ENCODE results near the gene HORMAD2.

HORMAD2 gene

DNA sequence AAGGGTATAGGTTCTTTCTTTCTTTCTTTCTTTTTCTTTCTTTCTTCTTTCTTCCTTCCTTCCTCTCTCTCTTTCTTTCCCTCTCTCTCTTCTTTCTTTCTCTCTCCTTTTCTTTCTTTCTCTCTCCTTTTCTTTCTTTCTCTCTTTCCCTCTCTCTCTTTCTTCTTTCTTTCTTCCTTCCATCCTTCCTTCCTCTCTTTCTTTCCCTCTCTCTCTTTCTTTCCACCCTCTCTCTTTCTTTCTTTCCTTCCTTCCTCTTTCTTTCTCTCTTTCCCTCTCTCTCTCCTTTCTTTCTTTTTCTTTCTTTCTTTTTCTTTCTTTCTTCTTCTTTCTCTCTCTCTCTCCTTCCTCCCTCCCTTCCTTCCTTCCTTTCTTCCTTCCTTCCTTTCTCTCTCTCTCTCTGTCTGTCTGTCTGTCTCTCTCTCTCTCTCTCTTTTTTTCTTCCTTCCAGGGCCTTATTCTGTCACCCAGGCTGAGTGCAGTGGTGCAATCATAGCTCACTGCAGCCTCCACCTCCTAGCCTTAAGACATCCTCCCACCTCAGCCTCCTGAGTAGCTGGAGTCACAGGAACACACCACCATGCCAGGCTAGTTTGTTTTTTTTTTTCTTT, 139.5 kb downstream of the HORMAD2 start:
- no peak for TF ChIP-seq CTCF (conservative IDR thresholded peaks at IDR 0.05; ENCODE audit: low read length)
- no peak for TF ChIP-seq EZH2phosphoT487 (IDR thresholded peaks at IDR 0.05; ENCODE audit: borderline replicate concordance)
- Histone ChIP-seq H3K9ac (ENCODE audit: low read depth, low read length, poor library complexity, severe bottlenecking) (no peak overlapping the region), H3K4me1 (ENCODE audit: insufficient read depth, low read length, poor library complexity, severe bottlenecking) (peaks cover 30% of the 10 kb centered on the region), H3K79me2 (ENCODE audit: insufficient read depth, low read length) (no peaks in the 10 kb centered on the region), H3F3A (ENCODE audit: low read depth) (no peaks in the 10 kb centered on the region), H2AFZ (ENCODE audit: low read length) (no peak overlapping the region), H4K20me1 (ENCODE audit: insufficient read depth, low read length, poor library complexity, severe bottlenecking) (no peaks in the 10 kb centered on the region), H3K4me2 (ENCODE audit: low read depth, low read length, poor library complexity, severe bottlenecking) (no peak overlapping the region), H3K9me3 (ENCODE audit: insufficient read depth, low read depth, low read length) (no peaks in the 10 kb centered on the region), H3K27me3 (ENCODE audit: insufficient read depth, low read length, poor library complexity, severe bottlenecking) (no peaks in the 10 kb centered on the region), H3K9me2 (replicated peaks; ENCODE audit: low read depth, low read length) (no peaks in the 10 kb centered on the region), H3K4me3 (ENCODE audit: low read length, poor library complexity, severe bottlenecking) (no peak overlapping the region), H3K36me3 (ENCODE audit: insufficient read depth, low read length) (no peaks in the 10 kb centered on the region)

GRCh38 chr22:30220338-30221012, 140.2 kb downstream of the HORMAD2 start:
- no peaks in the 10 kb centered on the region for H3K27me3 ChIP-seq (ENCODE audit: insufficient read depth, low read length, poor library complexity, severe bottlenecking)
- no peaks in the 10 kb centered on the region for H3F3A ChIP-seq (ENCODE audit: low read depth)
- H3K9ac ChIP-seq (ENCODE audit: low read depth, low read length, poor library complexity, severe bottlenecking), result peak overlapping the region; percentile 33
- peak overlapping the region; percentile 47 for H3K4me3 ChIP-seq (ENCODE audit: low read length, poor library complexity, severe bottlenecking)
- no peaks in the 10 kb centered on the region for H3K9me3 ChIP-seq (ENCODE audit: insufficient read depth, low read depth, low read length)
- H3K36me3 ChIP-seq (ENCODE audit: insufficient read depth, low read length), result no peaks in the 10 kb centered on the region
- H3K9me2 ChIP-seq (replicated peaks; ENCODE audit: low read depth, low read length), result no peaks in the 10 kb centered on the region
- H4K20me1 ChIP-seq (ENCODE audit: insufficient read depth, low read length, poor library complexity, severe bottlenecking), result no peaks in the 10 kb centered on the region
- H2AFZ ChIP-seq (ENCODE audit: low read length), result no peak overlapping the region
- H3K79me2 ChIP-seq (ENCODE audit: insufficient read depth, low read length), result no peaks in the 10 kb centered on the region
- TF ChIP-seq EZH2phosphoT487 (IDR thresholded peaks at IDR 0.05; ENCODE audit: borderline replicate concordance) (no peak), CTCF (conservative IDR thresholded peaks at IDR 0.05; ENCODE audit: low read length) (no peak)
- peaks cover 31% of the 10 kb centered on the region for H3K4me1 ChIP-seq (ENCODE audit: insufficient read depth, low read length, poor library complexity, severe bottlenecking)
- H3K4me2 ChIP-seq (ENCODE audit: low read depth, low read length, poor library complexity, severe bottlenecking), result peak overlapping the region; percentile 66

DNA sequence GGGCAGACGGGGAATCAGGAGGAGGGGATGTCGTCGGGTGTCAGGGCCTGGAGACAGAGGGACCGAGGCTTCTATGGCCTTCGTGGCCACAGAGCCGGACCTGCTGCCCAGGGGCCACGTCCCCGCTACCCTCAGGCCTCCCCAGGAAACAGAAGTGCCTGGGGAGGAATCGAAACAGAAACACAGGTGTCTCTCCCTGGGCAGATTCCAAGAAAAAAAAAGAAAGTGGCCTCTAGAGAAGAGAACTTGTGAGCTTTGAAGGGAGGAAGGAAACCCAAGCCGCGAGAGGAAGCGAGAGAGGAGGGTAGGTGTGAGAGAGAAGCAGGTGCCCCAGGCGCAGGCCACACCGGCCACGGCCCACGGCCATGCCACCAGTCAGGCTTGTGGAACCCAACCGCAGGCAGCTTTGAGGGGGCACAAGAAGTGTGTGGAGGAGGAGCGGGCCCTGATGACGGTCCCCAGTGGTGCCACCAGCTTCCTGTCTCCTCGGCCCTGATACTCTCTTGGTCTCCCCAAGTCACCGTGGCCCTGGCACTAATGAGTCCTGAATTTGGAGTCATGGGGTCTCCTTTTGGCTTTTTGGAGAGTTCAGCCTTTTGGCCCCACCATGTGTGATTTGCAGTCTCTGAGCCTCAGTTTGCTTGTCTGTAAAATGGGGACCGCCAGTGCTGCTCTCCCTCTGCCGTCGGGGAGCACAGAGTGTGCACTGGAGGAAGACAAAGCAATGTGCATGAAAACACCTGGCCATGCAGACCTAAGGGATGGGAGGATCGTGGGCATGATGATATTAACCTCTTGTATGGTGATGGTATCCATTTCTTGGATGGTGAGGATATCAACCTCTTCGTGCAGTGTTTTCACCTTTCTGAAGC, 141.1 kb downstream of the HORMAD2 start:
- Histone ChIP-seq H3K9me3 (ENCODE audit: insufficient read depth, low read depth, low read length) (no peaks in the 10 kb centered on the region), H3K36me3 (ENCODE audit: insufficient read depth, low read length) (no peaks in the 10 kb centered on the region), H3K27me3 (ENCODE audit: insufficient read depth, low read length, poor library complexity, severe bottlenecking) (no peaks in the 10 kb centered on the region), H4K20me1 (ENCODE audit: insufficient read depth, low read length, poor library complexity, severe bottlenecking) (no peaks in the 10 kb centered on the region), H3K79me2 (ENCODE audit: insufficient read depth, low read length) (no peaks in the 10 kb centered on the region), H3K4me2 (ENCODE audit: low read depth, low read length, poor library complexity, severe bottlenecking) (peak overlapping the region; percentile 66), H3F3A (ENCODE audit: low read depth) (no peaks in the 10 kb centered on the region), H3K9me2 (replicated peaks; ENCODE audit: low read depth, low read length) (no peaks in the 10 kb centered on the region), H2AFZ (ENCODE audit: low read length) (no peak overlapping the region), H3K4me1 (ENCODE audit: insufficient read depth, low read length, poor library complexity, severe bottlenecking) (peaks cover 40% of the 10 kb centered on the region), H3K4me3 (ENCODE audit: low read length, poor library complexity, severe bottlenecking) (peak overlapping the region; percentile 47), H3K9ac (ENCODE audit: low read depth, low read length, poor library complexity, severe bottlenecking) (peak overlapping the region; percentile 33)
- no peak for TF ChIP-seq CTCF (conservative IDR thresholded peaks at IDR 0.05; ENCODE audit: low read length)
- no peak for TF ChIP-seq EZH2phosphoT487 (IDR thresholded peaks at IDR 0.05; ENCODE audit: borderline replicate concordance)
